CD14-positive monocyte (primary cell): Measurements from ENCODE around the gene AZGP1. TPM values are rescaled to one million over a fixed set of nuclear protein-coding genes. Genes with fewer than 3 reads are reported as not detected.
A peak's percentile ranks its signal among the peaks of the same experiment; 100 is the strongest.

Experiments
- DNase-seq, 3 donors: peaks; one replicate each; pipeline ENCODE4 v3.0.0-alpha.2; 2011 to 2022
- H2AFZ ChIP-seq: 2 replicates; pipeline ENCODE4 v1.6.0; 2012; ENCODE audit warnings: mild to moderate bottlenecking, low read depth, low read length, inconsistent platforms; ENCODE audit not compliant: insufficient read depth, poor library complexity, severe bottlenecking
- H3K27ac ChIP-seq, 2 donors: 1 replicate in 1 of 2; 2 replicates in 1 of 2; pipeline ENCODE4 v1.5.1; 2012 to 2013; ENCODE audit warnings: low read length in 2 of 2, control low read depth in 1 of 2, inconsistent platforms in 1 of 2, low read depth in 1 of 2, mild to moderate bottlenecking in 1 of 2
- H3K27me3 ChIP-seq, 2 donors: one replicate each; pipeline versions ENCODE4 v1.6.0 to v1.6.1; 2011 to 2013; ENCODE audit warnings: low read length in 2 of 2; ENCODE audit not compliant: control insufficient read depth in 2 of 2, insufficient read depth in 2 of 2
- H3K36me3 ChIP-seq, 2 donors: replicated peaks in 1 of 2; 1 replicate in 1 of 2; 2 replicates in 1 of 2; pipeline versions ENCODE4 v1.5.1 to v1.6.1; 2012 to 2013; ENCODE audit warnings: low read length in 2 of 2, control low read depth in 1 of 2, inconsistent platforms in 1 of 2, mild to moderate bottlenecking in 1 of 2; ENCODE audit not compliant: insufficient read depth in 2 of 2, control insufficient read depth in 1 of 2
- H3K4me1 ChIP-seq, 2 donors: 1 replicate in 1 of 2; 2 replicates in 1 of 2; pipeline versions ENCODE4 v1.5.1 to v1.6.1; 2012 to 2013; ENCODE audit warnings: low read length in 2 of 2, control low read depth in 1 of 2, inconsistent platforms in 1 of 2, mild to moderate bottlenecking in 1 of 2, moderate library complexity in 1 of 2; ENCODE audit not compliant: insufficient read depth in 2 of 2, control insufficient read depth in 1 of 2
- H3K4me2 ChIP-seq: replicated peaks from 2 replicates; pipeline ENCODE3; 2012; ENCODE audit warnings: low read length, moderate library complexity, mild to moderate bottlenecking; ENCODE audit not compliant: poor library complexity, severe bottlenecking; ENCODE audit errors: extremely low read depth
- H3K4me3 ChIP-seq, 3 experiments: fragments of 200-600 bp in 1 of 3; sonication (generic) in 1 of 3; replicated peaks in 1 of 3; 1 replicate in 2 of 3; 2 replicates in 1 of 3; pipeline ENCODE4 v1.5.1; 2011 to 2013; ENCODE audit warnings: low read length in 3 of 3, mild to moderate bottlenecking in 3 of 3, control low read depth in 2 of 3, low read depth in 2 of 3, inconsistent platforms in 1 of 3, moderate library complexity in 1 of 3
- H3K79me2 ChIP-seq: 2 replicates; pipeline ENCODE4 v1.6.0; 2012; ENCODE audit warnings: mild to moderate bottlenecking, control low read depth, inconsistent platforms, low read length, moderate library complexity; ENCODE audit not compliant: insufficient read depth
- H3K9ac ChIP-seq: 2 replicates; pipeline ENCODE4 v1.6.0; 2017; ENCODE audit warnings: low read length, mild to moderate bottlenecking; ENCODE audit not compliant: insufficient read depth, poor library complexity, severe bottlenecking
- H3K9me3 ChIP-seq, 2 donors: replicated peaks in 1 of 2; 1 replicate in 1 of 2; 2 replicates in 1 of 2; pipeline versions ENCODE4 v1.5.1 to v1.6.1; 2012 to 2013; ENCODE audit warnings: low read length in 2 of 2, control low read depth in 1 of 2; ENCODE audit not compliant: control insufficient read depth in 1 of 2, insufficient read depth in 1 of 2
- H4K20me1 ChIP-seq: 2 replicates; pipeline ENCODE4 v1.6.0; 2012; ENCODE audit warnings: mild to moderate bottlenecking, low read length, control low read depth, moderate library complexity; ENCODE audit not compliant: insufficient read depth
- H3K27ac Mint-ChIP-seq, 7 donors: one replicate each; pipeline ENCODE4 v1.8.0; 2020; ENCODE audit warnings: mild to moderate bottlenecking in 7 of 7, mixed read lengths in 7 of 7, moderate library complexity in 6 of 7, inconsistent platforms in 2 of 7
- H3K27me3 Mint-ChIP-seq, 3 donors: one replicate each; pipeline ENCODE4 v1.8.0; 2021 to 2022; ENCODE audit warnings: low read depth in 3 of 3, mild to moderate bottlenecking in 3 of 3, mixed read lengths in 3 of 3, moderate library complexity in 3 of 3, inconsistent platforms in 1 of 3
- H3K36me3 Mint-ChIP-seq, 2 donors: one replicate each; pipeline ENCODE4 v1.8.0; 2020; ENCODE audit warnings: mixed read lengths in 2 of 2, inconsistent platforms in 1 of 2, mild to moderate bottlenecking in 1 of 2
- H3K4me1 Mint-ChIP-seq: one replicate; pipeline ENCODE4 v1.8.0; 2020; ENCODE audit warnings: mild to moderate bottlenecking, mixed read lengths
- H3K4me3 Mint-ChIP-seq, 2 donors: one replicate each; pipeline ENCODE4 v1.8.0; 2020; ENCODE audit warnings: mild to moderate bottlenecking in 2 of 2, mixed read lengths in 2 of 2, moderate library complexity in 1 of 2
- H3K9me3 Mint-ChIP-seq, 7 donors: one replicate each; pipeline ENCODE4 v1.8.0; 2020 to 2022; ENCODE audit warnings: mixed read lengths in 7 of 7, mild to moderate bottlenecking in 6 of 7, moderate library complexity in 6 of 7, inconsistent platforms in 2 of 7
- WGBS: methylation state at CpG from one replicate; pipeline ENCODE4 v1.1.5; 2013; ENCODE audit warnings: missing lambda C conversion rate; ENCODE audit not compliant: insufficient coverage; 5-methylcytosine and 5-hydroxymethylcytosine counted together
- intact Hi-C, 2 donors: fragments of 100-400 bp; cut with micrococcal nuclease; formaldehyde crosslinking; loops; one replicate each; pipeline versions ENCODE4 v1.15.0 to v1.15.1; 2023
- polyA plus RNA-seq, 3 donors: library from polyadenylated mRNA; depleted of rRNA in 1 of 3; unstranded in 2 of 3; stranded (reverse) in 1 of 3; fragments of 300-500 nt in 2 of 3; fragments of >200 nt in 1 of 3; fragmentation: Illumina TruSeq in 2 of 3; gene quantifications; 1 replicate in 2 of 3; 2 replicates in 1 of 3; pipeline ENCODE4 v1.2.3, GENCODE V29; 2012 to 2021
- TF ChIP-seq, protein P1 (sequence below): fragments of 200-600 bp; IDR thresholded peaks from one replicate; pipeline ENCODE4 v1.8.0; 2022; ENCODE audit warnings: antibody characterized with exemption, mild to moderate bottlenecking

The AZGP1 gene
- polyA plus RNA-seq, 3 donors: not detected

DNA sequence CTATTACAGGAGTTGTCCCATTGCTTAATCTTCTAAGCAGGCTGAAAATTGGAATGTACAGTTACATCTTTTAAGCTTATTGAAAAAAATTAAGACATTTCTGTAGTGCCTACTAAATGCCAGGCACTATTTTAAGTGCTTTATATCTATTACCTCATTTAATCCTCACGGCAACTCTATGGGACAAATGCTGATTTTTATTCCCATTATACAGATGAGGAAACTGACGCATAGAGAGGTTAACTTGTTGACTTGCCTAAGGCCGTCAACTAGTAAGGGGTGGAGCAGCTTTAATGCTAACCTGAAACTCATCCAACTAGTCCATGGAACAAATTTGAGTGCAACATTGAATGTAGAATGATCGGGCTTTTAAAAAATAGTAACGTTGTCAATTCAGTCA lies 42.0 kb upstream of the AZGP1 start:
- 100% methylated on average over 2 of the region's 5 CpGs for WGBS

DNA sequence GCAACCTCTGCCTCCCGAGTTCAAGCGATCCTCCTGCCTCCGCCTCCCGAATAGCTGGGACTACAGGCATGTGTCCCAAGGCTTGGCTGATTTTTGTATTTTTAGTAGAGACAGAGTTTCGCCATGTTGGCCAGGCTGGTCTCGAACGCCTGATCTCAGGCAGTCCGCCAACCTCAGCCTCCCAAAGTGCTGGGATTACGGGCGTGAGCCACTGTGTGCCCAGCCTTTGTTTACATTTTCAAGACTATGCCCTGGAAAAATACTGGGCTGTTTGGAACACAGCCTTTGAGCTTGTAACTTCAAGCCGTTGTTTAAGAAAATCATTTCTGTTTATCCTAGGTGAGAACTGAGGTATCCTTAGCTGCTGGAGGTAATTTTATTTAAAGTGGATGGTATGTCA lies 41.5 kb upstream of the AZGP1 start:
- Histone ChIP-seq H3K27ac (peak overlapping the region in 1 of 2 donors; percentile 11), H3K4me3 (no peak overlapping the region), H3K4me2 (no peak overlapping the region), H3K27me3 (no peaks in the 10 kb centered on the region), H3K9me3 (no peaks in the 10 kb centered on the region), H2AFZ (no peak overlapping the region), H3K9ac (no peak overlapping the region), H3K36me3 (peaks cover 0 to 19% of the 10 kb centered on the region in 2 donors), H4K20me1 (peaks cover 16% of the 10 kb centered on the region), H3K79me2 (peaks cover 69% of the 10 kb centered on the region), H3K4me1 (peaks cover 26 to 35% of the 10 kb centered on the region in 2 donors)
- Mint-ChIP-seq H3K4me1 (peaks cover 43% of the 10 kb centered on the region), H3K36me3 (peaks cover 20 to 31% of the 10 kb centered on the region in 2 donors), H3K27ac (peak overlapping the region in 5 of 7 donors; percentile 21 to 79 (median 58)), H3K9me3 (no peaks in the 10 kb centered on the region), H3K4me3 (no peak overlapping the region), H3K27me3 (no peaks in the 10 kb centered on the region)
- WGBS: 93% methylated on average over 6 of the region's 11 CpGs
- intact Hi-C loops: loop anchor here (10.0 kb wide), 1 partner anchor 68 kb away; the partner anchor contains the start of genes COPS6 (in 2 of the 2) and ZNF3 (in 2 of the 2)
- TF ChIP-seq, protein P1, sequence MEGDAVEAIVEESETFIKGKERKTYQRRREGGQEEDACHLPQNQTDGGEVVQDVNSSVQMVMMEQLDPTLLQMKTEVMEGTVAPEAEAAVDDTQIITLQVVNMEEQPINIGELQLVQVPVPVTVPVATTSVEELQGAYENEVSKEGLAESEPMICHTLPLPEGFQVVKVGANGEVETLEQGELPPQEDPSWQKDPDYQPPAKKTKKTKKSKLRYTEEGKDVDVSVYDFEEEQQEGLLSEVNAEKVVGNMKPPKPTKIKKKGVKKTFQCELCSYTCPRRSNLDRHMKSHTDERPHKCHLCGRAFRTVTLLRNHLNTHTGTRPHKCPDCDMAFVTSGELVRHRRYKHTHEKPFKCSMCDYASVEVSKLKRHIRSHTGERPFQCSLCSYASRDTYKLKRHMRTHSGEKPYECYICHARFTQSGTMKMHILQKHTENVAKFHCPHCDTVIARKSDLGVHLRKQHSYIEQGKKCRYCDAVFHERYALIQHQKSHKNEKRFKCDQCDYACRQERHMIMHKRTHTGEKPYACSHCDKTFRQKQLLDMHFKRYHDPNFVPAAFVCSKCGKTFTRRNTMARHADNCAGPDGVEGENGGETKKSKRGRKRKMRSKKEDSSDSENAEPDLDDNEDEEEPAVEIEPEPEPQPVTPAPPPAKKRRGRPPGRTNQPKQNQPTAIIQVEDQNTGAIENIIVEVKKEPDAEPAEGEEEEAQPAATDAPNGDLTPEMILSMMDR: no peak
- no peak for DNase-seq

More for the DNA sequence above, 42.0 kb upstream of the AZGP1 start:
- H4K20me1 ChIP-seq: peaks cover 20% of the 10 kb centered on the region
- H3K4me1 ChIP-seq: peaks cover 21 to 29% of the 10 kb centered on the region in 2 donors
- Mint-ChIP-seq H3K4me3 (no peak overlapping the region), H3K4me1 (peaks cover 37% of the 10 kb centered on the region), H3K27ac (peak overlapping the region in 1 of 7 donors; percentile 16), H3K27me3 (no peaks in the 10 kb centered on the region), H3K9me3 (no peaks in the 10 kb centered on the region), H3K36me3 (peaks cover 24 to 37% of the 10 kb centered on the region in 2 donors)
- H3K27me3 ChIP-seq: no peaks in the 10 kb centered on the region
- TF ChIP-seq, protein P1: no peak
- H3K4me3 ChIP-seq: no peak overlapping the region
- intact Hi-C loops: loop anchor here (10.0 kb wide), 1 partner anchor 67 kb away; the partner anchor contains the start of genes COPS6 (in 2 of the 2) and ZNF3 (in 2 of the 2)
- peak overlapping the region in 1 of 2 donors; percentile 11 for H3K27ac ChIP-seq
- no peak overlapping the region for H3K4me2 ChIP-seq
- H3K36me3 ChIP-seq: peaks cover 5 to 25% of the 10 kb centered on the region in 2 donors
- no peak overlapping the region for H2AFZ ChIP-seq
- DNase-seq: no peak
- H3K9me3 ChIP-seq: no peaks in the 10 kb centered on the region
- H3K79me2 ChIP-seq: peaks cover 75% of the 10 kb centered on the region
- H3K9ac ChIP-seq: no peak overlapping the region
